Subcutaneous adipose tissue (tissue), 4 donors: ENCODE measurements around the gene CFL2. TPM values are rescaled to one million over a fixed set of nuclear protein-coding genes. Genes with fewer than 3 reads are reported as not detected.

Experiments
- total RNA-seq, 4 donors: library from RNA; depleted of rRNA; stranded (reverse); fragments of >200 nt; gene quantifications; one replicate each; pipeline ENCODE4 v1.1.0, GENCODE V29; 2016
- TF ChIP-seq, protein P1 (sequence below): fragments of 450-650 bp; IDR thresholded peaks from one replicate; pipeline ENCODE4 v1.5.1; 2016; ENCODE audit warnings: low read depth, mild to moderate bottlenecking, control low read depth, antibody characterized with exemption, moderate library complexity

The CFL2 gene
- total RNA-seq, 4 donors from 2014 or later, result 42.3 to 116 (median 75.1) TPM

DNA sequence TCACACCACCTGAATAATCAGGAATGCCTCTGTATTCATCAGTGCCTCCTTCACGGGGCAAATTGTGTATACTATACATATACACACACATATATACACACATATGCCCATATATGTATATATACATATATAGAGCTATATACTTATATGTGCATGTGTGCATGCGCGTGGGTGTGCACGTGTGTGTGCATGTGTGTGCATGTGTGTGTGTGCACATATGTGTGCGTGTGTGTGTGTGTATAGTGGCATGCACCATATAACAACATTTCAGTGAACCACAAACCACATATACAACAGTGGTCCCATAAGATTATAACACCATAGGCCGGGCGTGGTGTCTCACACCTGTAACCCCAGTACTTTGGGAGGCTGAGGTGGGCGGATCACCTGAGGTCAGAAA lies 35.7 kb downstream of the CFL2 start:
- TF ChIP-seq, protein P1, sequence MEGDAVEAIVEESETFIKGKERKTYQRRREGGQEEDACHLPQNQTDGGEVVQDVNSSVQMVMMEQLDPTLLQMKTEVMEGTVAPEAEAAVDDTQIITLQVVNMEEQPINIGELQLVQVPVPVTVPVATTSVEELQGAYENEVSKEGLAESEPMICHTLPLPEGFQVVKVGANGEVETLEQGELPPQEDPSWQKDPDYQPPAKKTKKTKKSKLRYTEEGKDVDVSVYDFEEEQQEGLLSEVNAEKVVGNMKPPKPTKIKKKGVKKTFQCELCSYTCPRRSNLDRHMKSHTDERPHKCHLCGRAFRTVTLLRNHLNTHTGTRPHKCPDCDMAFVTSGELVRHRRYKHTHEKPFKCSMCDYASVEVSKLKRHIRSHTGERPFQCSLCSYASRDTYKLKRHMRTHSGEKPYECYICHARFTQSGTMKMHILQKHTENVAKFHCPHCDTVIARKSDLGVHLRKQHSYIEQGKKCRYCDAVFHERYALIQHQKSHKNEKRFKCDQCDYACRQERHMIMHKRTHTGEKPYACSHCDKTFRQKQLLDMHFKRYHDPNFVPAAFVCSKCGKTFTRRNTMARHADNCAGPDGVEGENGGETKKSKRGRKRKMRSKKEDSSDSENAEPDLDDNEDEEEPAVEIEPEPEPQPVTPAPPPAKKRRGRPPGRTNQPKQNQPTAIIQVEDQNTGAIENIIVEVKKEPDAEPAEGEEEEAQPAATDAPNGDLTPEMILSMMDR, result no peak

GRCh38 chr14:34678306-34678705 lies 36.1 kb downstream of the CFL2 start:
- TF ChIP-seq, protein P1, result no peak

GRCh38 chr14:34676516-34677211 lies 37.7 kb downstream of the CFL2 start:
- TF ChIP-seq, protein P1, result no peak

DNA sequence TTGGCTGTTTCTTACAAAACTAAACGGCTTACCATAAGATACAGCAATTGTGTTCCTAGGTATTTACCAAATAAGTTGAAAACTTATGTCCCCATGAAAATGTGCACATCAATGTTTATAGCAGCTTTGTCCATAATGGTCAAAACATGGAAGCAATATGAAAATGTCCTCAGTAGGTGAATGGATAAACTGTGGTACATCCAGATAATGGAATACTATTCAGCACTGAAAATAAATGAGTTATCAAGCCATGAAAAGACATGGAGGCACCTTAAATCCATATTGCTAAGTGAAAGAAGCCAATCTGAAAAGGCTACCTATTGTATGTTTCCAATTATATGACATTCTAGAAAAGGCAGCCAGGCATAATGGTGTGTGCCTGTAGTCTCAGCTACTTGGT lies 40.7 kb downstream of the CFL2 start:
- TF ChIP-seq, protein P1, result no peak

DNA sequence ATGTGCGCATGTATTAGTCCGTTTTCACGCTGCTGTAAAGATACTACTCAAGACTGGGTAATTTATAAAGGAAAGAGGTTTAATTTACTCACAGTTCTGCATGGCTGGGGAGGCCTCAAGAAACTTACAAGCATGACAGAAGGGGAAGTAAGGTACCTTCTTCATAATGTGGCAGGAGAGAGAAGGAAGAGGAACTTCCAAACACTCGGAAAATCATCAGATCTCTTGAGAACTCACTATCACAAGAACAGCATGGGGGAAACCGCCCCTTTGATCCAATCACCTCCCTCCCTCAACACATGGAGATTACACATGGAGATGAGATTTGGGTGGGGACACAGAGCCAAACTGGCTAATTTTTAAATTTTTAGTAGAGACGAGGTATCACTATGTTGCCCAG lies 42.7 kb downstream of the CFL2 start:
- TF ChIP-seq, protein P1, result no peak

GRCh38 chr14:34668111-34668510 lies 46.3 kb downstream of the CFL2 start:
- TF ChIP-seq, protein P1, result no peak

- TF ChIP-seq, protein P1, result no peak
These were observed 47.4 kb downstream of the CFL2 start for GRCh38 chr14:34667007-34667406.
